Panc1 (cell line): ENCODE measurements around the gene YRDC. TPM values are rescaled to one million over a fixed set of nuclear protein-coding genes. Genes with fewer than 3 reads are reported as not detected.

Experiments
- ATAC-seq: fragments of 200-7000 bp; cut with Tn5 transposase; 2 replicates; pipeline ENCODE4 v1.9.1; 2020; ENCODE audit warnings: mild to moderate bottlenecking, moderate library complexity
- Bru-seq: library from RNA; stranded (reverse); fragments of 400-500 nt; gene quantifications from one replicate; lab custom pipeline; 2021; lab: Mats Ljungman, UMichigan
- BruChase-seq, 2 experiments: library from RNA; stranded (reverse); fragments of 400-500 nt; gene quantifications; one replicate each; lab custom pipeline; 2021; lab: Mats Ljungman, UMichigan
- BruUV-seq: library from RNA; stranded (reverse); fragments of 400-500 nt; replicated peaks from 2 replicates; lab custom pipeline; 2021; lab: Mats Ljungman, UMichigan
- CTCF ChIA-PET: fragments of 300-600 bp; sonication (Branson Sonifier 250); formaldehyde crosslinking; loops from one replicate; lab custom pipeline; 2022; ENCODE audit warnings: antibody characterized with exemption; lab: Charles Lee
- POLR2A ChIA-PET: fragments of 300-600 bp; sonication (Branson Sonifier 250); formaldehyde crosslinking; loops from one replicate; lab custom pipeline; 2022; ENCODE audit warnings: antibody characterized with exemption; lab: Charles Lee
- DNase-seq: peaks from one replicate; pipeline ENCODE4 v3.0.0-alpha.2; 2010; ENCODE audit warnings: low read depth, low spot score
- H3K27ac ChIP-seq: 2 replicates; pipeline ENCODE4 v1.5.1; 2011; ENCODE audit warnings: mild to moderate bottlenecking, low read length, inconsistent platforms
- H3K27me3 ChIP-seq: fragments of 200-500 bp; sonication (Bioruptor generic); 2 replicates; pipeline ENCODE4 v1.6.0; 2014; ENCODE audit warnings: low read length, inconsistent platforms; ENCODE audit not compliant: control insufficient read depth, insufficient read depth
- H3K36me3 ChIP-seq: fragments of 200-500 bp; sonication (Bioruptor generic); 2 replicates; pipeline ENCODE4 v1.5.1; 2014; ENCODE audit warnings: inconsistent platforms, mild to moderate bottlenecking, low read length, moderate library complexity; ENCODE audit not compliant: control insufficient read depth, insufficient read depth
- H3K4me1 ChIP-seq: 2 replicates; pipeline ENCODE4 v1.5.1; 2011; ENCODE audit warnings: inconsistent platforms, mild to moderate bottlenecking, low read length, moderate library complexity; ENCODE audit not compliant: control insufficient read depth, insufficient read depth
- H3K4me3 ChIP-seq, 2 experiments: 2 replicates each; pipeline ENCODE4 v1.5.1; 2011 to 2012; ENCODE audit warnings: low read depth in 2 of 2, low read length in 2 of 2, mild to moderate bottlenecking in 2 of 2, inconsistent platforms in 1 of 2, moderate library complexity in 1 of 2
- H3K9me3 ChIP-seq: fragments of 200-500 bp; sonication (Bioruptor generic); 2 replicates; pipeline ENCODE4 v1.5.1; 2014; ENCODE audit warnings: low read depth, mild to moderate bottlenecking, inconsistent platforms, low read length, moderate library complexity; ENCODE audit not compliant: control insufficient read depth, insufficient read depth
- POLR2AphosphoS5 ChIP-seq: IDR thresholded peaks from 2 replicates; pipeline ENCODE4 v1.6.1; 2012; ENCODE audit warnings: mild to moderate bottlenecking, low read depth, low read length, moderate library complexity
- SIN3A ChIP-seq: IDR thresholded peaks from 2 replicates; pipeline ENCODE4 v1.6.1; 2012; ENCODE audit warnings: low read depth, mild to moderate bottlenecking, low read length, moderate library complexity, borderline replicate concordance; ENCODE audit not compliant: insufficient read depth
- TCF7L2 ChIP-seq: IDR thresholded peaks from 2 replicates; pipeline ENCODE4 v1.6.1; 2011; ENCODE audit warnings: mild to moderate bottlenecking, low read depth, low read length, inconsistent platforms
- in situ Hi-C: cut with HindIII; loops from 2 replicates; pipeline ENCODE4 v1.10.0; 2016; ENCODE audit warnings: low sequenced_read_pairs, low pct_unique_long_range_greater_than_20kb
- intact Hi-C: fragments of 100-400 bp; cut with micrococcal nuclease; formaldehyde crosslinking; loops from one replicate; pipeline ENCODE4 v1.10.0; 2022; ENCODE audit not compliant: unreplicated experiment
- long read RNA-seq: library from polyadenylated mRNA; unstranded; transcript quantifications from one replicate; pipeline ENCODE4 v2.0.0, GENCODE V29; 2021; ENCODE audit not compliant: unreplicated experiment
- polyA plus RNA-seq: library from polyadenylated mRNA; unstranded; fragments of >200 nt; gene quantifications from one replicate; pipeline ENCODE4 v1.2.1, GENCODE V29; 2012; ENCODE audit warnings: missing spikeins; ENCODE audit not compliant: insufficient read length
- total RNA-seq: library from RNA; stranded (reverse); gene quantifications from one replicate; pipeline ENCODE4 v1.2.1, GENCODE V29; 2021; ENCODE audit not compliant: unreplicated experiment
- TF ChIP-seq, protein P1 (sequence below), 2 experiments: IDR thresholded peaks; 2 replicates each; pipeline ENCODE4 v1.6.1; 2011 to 2012; ENCODE audit warnings: low read depth in 2 of 2, control low read depth in 1 of 2, low read length in 1 of 2, mild to moderate bottlenecking in 1 of 2, moderate library complexity in 1 of 2; ENCODE audit not compliant: insufficient read depth in 1 of 2
- TF ChIP-seq, protein P2 (sequence below): fragments of 450-650 bp; IDR thresholded peaks from 2 replicates; pipeline ENCODE4 v1.5.1; 2017; ENCODE audit warnings: mild to moderate bottlenecking

YRDC gene, protein sequence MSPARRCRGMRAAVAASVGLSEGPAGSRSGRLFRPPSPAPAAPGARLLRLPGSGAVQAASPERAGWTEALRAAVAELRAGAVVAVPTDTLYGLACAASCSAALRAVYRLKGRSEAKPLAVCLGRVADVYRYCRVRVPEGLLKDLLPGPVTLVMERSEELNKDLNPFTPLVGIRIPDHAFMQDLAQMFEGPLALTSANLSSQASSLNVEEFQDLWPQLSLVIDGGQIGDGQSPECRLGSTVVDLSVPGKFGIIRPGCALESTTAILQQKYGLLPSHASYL
- total RNA-seq (24.0 TPM), Bru-seq, nascent RNA (percentile 95 among the genes with signal in this experiment), BruChase-seq, experiment 1, labeled RNA remaining after a 2-hour chase (percentile 93 among the genes with signal in this experiment), BruChase-seq, experiment 2, labeled RNA remaining after a 6-hour chase (percentile 80 among the genes with signal in this experiment)
- 22.5 TPM for polyA plus RNA-seq
- long read RNA-seq, transcript YRDC-201 (5 exons, 1,826 nt) = major isoform, 62 of 76 reads
- long read RNA-seq, partial matches to known transcripts = 3 of 76 reads
- long read RNA-seq, other reads (novel, unspliced or antisense) = 11 of 76 reads

DNA sequence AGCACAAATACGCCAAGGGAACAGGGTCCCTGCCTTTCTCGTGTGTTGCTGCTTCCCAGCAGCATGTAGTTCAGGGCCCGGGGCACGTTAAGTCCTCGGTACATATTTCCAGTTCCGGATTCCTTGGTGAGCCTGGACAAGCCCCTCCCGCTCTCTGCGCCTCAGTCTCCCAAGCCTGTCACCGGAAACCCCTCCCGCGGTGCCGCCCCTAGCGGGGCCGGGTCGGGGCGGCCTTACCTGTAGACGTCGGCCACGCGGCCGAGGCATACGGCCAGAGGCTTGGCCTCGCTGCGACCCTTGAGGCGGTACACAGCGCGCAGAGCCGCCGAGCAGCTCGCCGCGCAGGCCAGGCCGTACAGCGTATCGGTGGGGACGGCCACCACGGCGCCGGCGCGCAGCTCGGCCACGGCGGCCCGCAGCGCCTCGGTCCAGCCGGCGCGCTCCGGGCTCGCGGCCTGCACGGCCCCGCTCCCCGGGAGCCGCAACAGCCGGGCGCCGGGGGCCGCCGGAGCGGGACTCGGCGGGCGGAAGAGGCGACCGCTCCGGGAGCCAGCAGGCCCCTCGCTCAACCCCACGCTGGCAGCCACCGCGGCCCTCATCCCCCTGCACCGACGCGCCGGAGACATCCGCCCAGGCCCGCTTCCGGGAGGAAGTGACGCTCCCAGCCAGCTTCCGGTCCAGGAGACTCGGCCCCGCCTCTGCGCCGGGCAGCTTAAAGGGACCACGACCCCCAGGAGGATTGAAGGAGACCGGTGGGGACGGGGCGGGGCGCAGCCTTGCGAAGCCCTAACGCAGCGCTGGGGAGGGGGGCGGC lies at the start of gene YRDC, which contains the start of gene C1orf122:
YRDC (minus strand) TSS at position 654 of the 814 bp plus-strand sequence; CDS start at position 626, 28 bp downstream.
C1orf122 (plus strand) TSS at position 236 of the 814 bp plus-strand sequence. CDS start 615 bp downstream, outside the sequence.
- 0 out of 2 replicates have a peak, but pooled peaks have one; percentile 26 for TF ChIP-seq SIN3A
- TF ChIP-seq, protein P1, sequence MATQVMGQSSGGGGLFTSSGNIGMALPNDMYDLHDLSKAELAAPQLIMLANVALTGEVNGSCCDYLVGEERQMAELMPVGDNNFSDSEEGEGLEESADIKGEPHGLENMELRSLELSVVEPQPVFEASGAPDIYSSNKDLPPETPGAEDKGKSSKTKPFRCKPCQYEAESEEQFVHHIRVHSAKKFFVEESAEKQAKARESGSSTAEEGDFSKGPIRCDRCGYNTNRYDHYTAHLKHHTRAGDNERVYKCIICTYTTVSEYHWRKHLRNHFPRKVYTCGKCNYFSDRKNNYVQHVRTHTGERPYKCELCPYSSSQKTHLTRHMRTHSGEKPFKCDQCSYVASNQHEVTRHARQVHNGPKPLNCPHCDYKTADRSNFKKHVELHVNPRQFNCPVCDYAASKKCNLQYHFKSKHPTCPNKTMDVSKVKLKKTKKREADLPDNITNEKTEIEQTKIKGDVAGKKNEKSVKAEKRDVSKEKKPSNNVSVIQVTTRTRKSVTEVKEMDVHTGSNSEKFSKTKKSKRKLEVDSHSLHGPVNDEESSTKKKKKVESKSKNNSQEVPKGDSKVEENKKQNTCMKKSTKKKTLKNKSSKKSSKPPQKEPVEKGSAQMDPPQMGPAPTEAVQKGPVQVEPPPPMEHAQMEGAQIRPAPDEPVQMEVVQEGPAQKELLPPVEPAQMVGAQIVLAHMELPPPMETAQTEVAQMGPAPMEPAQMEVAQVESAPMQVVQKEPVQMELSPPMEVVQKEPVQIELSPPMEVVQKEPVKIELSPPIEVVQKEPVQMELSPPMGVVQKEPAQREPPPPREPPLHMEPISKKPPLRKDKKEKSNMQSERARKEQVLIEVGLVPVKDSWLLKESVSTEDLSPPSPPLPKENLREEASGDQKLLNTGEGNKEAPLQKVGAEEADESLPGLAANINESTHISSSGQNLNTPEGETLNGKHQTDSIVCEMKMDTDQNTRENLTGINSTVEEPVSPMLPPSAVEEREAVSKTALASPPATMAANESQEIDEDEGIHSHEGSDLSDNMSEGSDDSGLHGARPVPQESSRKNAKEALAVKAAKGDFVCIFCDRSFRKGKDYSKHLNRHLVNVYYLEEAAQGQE (IDR thresholded peaks at IDR 0.05; ENCODE audit: insufficient read depth in 1 of 2, low read depth in 2 of 2, low read length in 1 of 2) = no peak; a peak in 1 of 4 replicates
- peak; percentile 94 for ATAC-seq
- Histone ChIP-seq H3K4me1 (peaks cover 32% of the 10 kb centered on the region), H3K27ac (peak within 1 kb of the TSS; percentile 94), H3K9me3 (no peaks in the 10 kb centered on the region), H3K36me3 (peaks cover 30% of the 10 kb centered on the region), H3K27me3 (no peaks in the 10 kb centered on the region), H3K4me3 (peak within 1 kb of the TSS; percentile 94 to 98)
- in situ Hi-C loops = no loop called here
- peak; percentile 33 for DNase-seq
- intact Hi-C loops = no loop called here
- ChIA-PET POLR2A (interaction anchor here (0.6 to 2.3 kb wide), 8 partner anchors 9 to 1357 kb away, joined by 3 to 14 read pairs (median 8); partner anchors contain the start of genes MTF1 and OSCP1), CTCF (interaction anchor here (0.6 kb wide), 1 partner anchor 354 kb away, joined by 7 read pairs; no protein-coding TSS in a partner anchor)
- no TSS peak for BruUV-seq

DNA sequence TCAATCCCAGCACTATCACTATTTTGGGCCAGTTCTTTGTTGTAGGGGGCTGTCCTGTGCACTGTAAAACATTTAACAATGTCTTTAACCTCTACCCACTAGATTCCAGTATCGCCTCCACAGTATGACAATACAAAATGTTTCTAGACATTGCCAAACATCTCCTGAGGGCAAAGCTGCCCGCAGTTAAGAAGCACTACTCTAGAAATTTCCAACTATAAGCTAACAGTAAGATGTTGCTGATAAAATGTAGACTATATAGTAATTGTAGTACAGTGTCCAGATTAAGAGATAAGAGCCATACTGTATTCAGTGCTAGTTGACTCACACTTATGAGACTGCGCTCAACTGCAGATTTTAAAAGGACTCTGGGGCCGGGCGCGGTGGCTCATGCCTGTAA lies 46.4 kb upstream of the YRDC start:
- in situ Hi-C loops (no loop called here), intact Hi-C loops (no loop called here)
- Histone ChIP-seq H3K36me3 (peaks cover 7% of the 10 kb centered on the region), H3K4me3 (no peak overlapping the region), H3K27ac (no peak overlapping the region), H3K9me3 (no peaks in the 10 kb centered on the region), H3K27me3 (no peaks in the 10 kb centered on the region), H3K4me1 (peaks cover 12% of the 10 kb centered on the region; the same call in 1 of the 2 replicates)
- DNase-seq (no peak), ATAC-seq (no peak)
- TF ChIP-seq POLR2AphosphoS5 = no peak
- TF ChIP-seq, protein P1 (IDR thresholded peaks at IDR 0.05; ENCODE audit: insufficient read depth in 1 of 2, low read depth in 2 of 2, low read length in 1 of 2) = no peak
- TF ChIP-seq TCF7L2 = no peak
- no peak for TF ChIP-seq SIN3A
- TF ChIP-seq, protein P2, sequence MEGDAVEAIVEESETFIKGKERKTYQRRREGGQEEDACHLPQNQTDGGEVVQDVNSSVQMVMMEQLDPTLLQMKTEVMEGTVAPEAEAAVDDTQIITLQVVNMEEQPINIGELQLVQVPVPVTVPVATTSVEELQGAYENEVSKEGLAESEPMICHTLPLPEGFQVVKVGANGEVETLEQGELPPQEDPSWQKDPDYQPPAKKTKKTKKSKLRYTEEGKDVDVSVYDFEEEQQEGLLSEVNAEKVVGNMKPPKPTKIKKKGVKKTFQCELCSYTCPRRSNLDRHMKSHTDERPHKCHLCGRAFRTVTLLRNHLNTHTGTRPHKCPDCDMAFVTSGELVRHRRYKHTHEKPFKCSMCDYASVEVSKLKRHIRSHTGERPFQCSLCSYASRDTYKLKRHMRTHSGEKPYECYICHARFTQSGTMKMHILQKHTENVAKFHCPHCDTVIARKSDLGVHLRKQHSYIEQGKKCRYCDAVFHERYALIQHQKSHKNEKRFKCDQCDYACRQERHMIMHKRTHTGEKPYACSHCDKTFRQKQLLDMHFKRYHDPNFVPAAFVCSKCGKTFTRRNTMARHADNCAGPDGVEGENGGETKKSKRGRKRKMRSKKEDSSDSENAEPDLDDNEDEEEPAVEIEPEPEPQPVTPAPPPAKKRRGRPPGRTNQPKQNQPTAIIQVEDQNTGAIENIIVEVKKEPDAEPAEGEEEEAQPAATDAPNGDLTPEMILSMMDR = no peak
- CTCF ChIA-PET = no interaction called here
- POLR2A ChIA-PET = interaction anchor here (0.6 kb wide), 1 partner anchor 18 kb away, joined by 10 read pairs; no protein-coding TSS in a partner anchor
- BruUV-seq = no TSS peak
